ENCODE measurements around the gene HLA-F. TPM values are rescaled to one million over a fixed set of nuclear protein-coding genes. Genes with fewer than 3 reads are reported as not detected.

The HLA-F gene
- total RNA-seq, 1 donor, result 30.4 TPM

- DNase-seq (ENCODE audit: insufficient read length, low spot score, missing footprints), result no peak
- H4K20me1 ChIP-seq (ENCODE audit: insufficient read depth, low read length), result peaks cover 6% of the 10 kb centered on the region
- H3K9me3 ChIP-seq (ENCODE audit: low read depth, low read length), result no peaks in the 10 kb centered on the region
- no peak overlapping the region for H2AFZ ChIP-seq (ENCODE audit: low read length)
- no peak overlapping the region for H3K4me2 ChIP-seq (ENCODE audit: insufficient read depth, low read length)
- no peaks in the 10 kb centered on the region for H3K79me2 ChIP-seq (ENCODE audit: insufficient read depth, low read length)
- no peaks in the 10 kb centered on the region for H3K4me1 ChIP-seq (ENCODE audit: insufficient read depth, low read length)
- no peaks in the 10 kb centered on the region for H3K27me3 ChIP-seq (ENCODE audit: insufficient read depth, low read length)
- H3K27ac ChIP-seq (ENCODE audit: low read depth, low read length), result no peak overlapping the region
- H3K4me3 ChIP-seq (ENCODE audit: insufficient read depth, low read length), result no peak overlapping the region
- TF ChIP-seq CTCF (IDR thresholded peaks at IDR 0.05; ENCODE audit: extremely low read depth, low read depth, low read length), result no peak
- H3K36me3 ChIP-seq (ENCODE audit: insufficient read depth, low read length), result no peaks in the 10 kb centered on the region
Observed at GRCh38 chr6:29724937-29725869, 2.0 kb downstream of the HLA-F start.

GRCh38 chr6:29726001-29726400 is 2.8 kb downstream of the HLA-F start:
- Histone ChIP-seq H3K9me3 (ENCODE audit: low read depth, low read length) (no peaks in the 10 kb centered on the region), H2AFZ (ENCODE audit: low read length) (no peak overlapping the region), H3K4me2 (ENCODE audit: insufficient read depth, low read length) (no peak overlapping the region), H3K27me3 (ENCODE audit: insufficient read depth, low read length) (no peaks in the 10 kb centered on the region), H4K20me1 (ENCODE audit: insufficient read depth, low read length) (peaks cover 6% of the 10 kb centered on the region), H3K27ac (ENCODE audit: low read depth, low read length) (no peak overlapping the region), H3K4me1 (ENCODE audit: insufficient read depth, low read length) (no peaks in the 10 kb centered on the region), H3K4me3 (ENCODE audit: insufficient read depth, low read length) (no peak overlapping the region), H3K79me2 (ENCODE audit: insufficient read depth, low read length) (no peaks in the 10 kb centered on the region), H3K36me3 (ENCODE audit: insufficient read depth, low read length) (no peaks in the 10 kb centered on the region)
- DNase-seq (ENCODE audit: insufficient read length, low spot score, missing footprints), result no peak
- TF ChIP-seq CTCF (IDR thresholded peaks at IDR 0.05; ENCODE audit: extremely low read depth, low read depth, low read length), result no peak

- Histone ChIP-seq H3K27ac (ENCODE audit: low read depth, low read length) (no peak overlapping the region), H4K20me1 (ENCODE audit: insufficient read depth, low read length) (peaks cover 6% of the 10 kb centered on the region), H2AFZ (ENCODE audit: low read length) (no peak overlapping the region), H3K4me1 (ENCODE audit: insufficient read depth, low read length) (no peaks in the 10 kb centered on the region), H3K79me2 (ENCODE audit: insufficient read depth, low read length) (no peaks in the 10 kb centered on the region), H3K4me2 (ENCODE audit: insufficient read depth, low read length) (no peak overlapping the region), H3K27me3 (ENCODE audit: insufficient read depth, low read length) (no peaks in the 10 kb centered on the region), H3K9me3 (ENCODE audit: low read depth, low read length) (no peaks in the 10 kb centered on the region), H3K36me3 (ENCODE audit: insufficient read depth, low read length) (no peaks in the 10 kb centered on the region), H3K4me3 (ENCODE audit: insufficient read depth, low read length) (no peak overlapping the region)
- no peak for DNase-seq (ENCODE audit: insufficient read length, low spot score, missing footprints)
- TF ChIP-seq CTCF (IDR thresholded peaks at IDR 0.05; ENCODE audit: extremely low read depth, low read depth, low read length), result no peak
Observed at GRCh38 chr6:29726571-29727194, 3.4 kb downstream of the HLA-F start.

- H3K4me3 ChIP-seq (ENCODE audit: insufficient read depth, low read length), result no peak overlapping the region
- no peak for DNase-seq (ENCODE audit: insufficient read length, low spot score, missing footprints)
- no peaks in the 10 kb centered on the region for H3K36me3 ChIP-seq (ENCODE audit: insufficient read depth, low read length)
- H3K4me1 ChIP-seq (ENCODE audit: insufficient read depth, low read length), result no peaks in the 10 kb centered on the region
- no peak overlapping the region for H3K27ac ChIP-seq (ENCODE audit: low read depth, low read length)
- no peaks in the 10 kb centered on the region for H3K9me3 ChIP-seq (ENCODE audit: low read depth, low read length)
- no peak for TF ChIP-seq CTCF (IDR thresholded peaks at IDR 0.05; ENCODE audit: extremely low read depth, low read depth, low read length)
- H3K27me3 ChIP-seq (ENCODE audit: insufficient read depth, low read length), result no peaks in the 10 kb centered on the region
- H2AFZ ChIP-seq (ENCODE audit: low read length), result no peak overlapping the region
- no peaks in the 10 kb centered on the region for H3K79me2 ChIP-seq (ENCODE audit: insufficient read depth, low read length)
- H4K20me1 ChIP-seq (ENCODE audit: insufficient read depth, low read length), result peaks cover 6% of the 10 kb centered on the region
- H3K4me2 ChIP-seq (ENCODE audit: insufficient read depth, low read length), result no peak overlapping the region
Observed at GRCh38 chr6:29727637-29728036, 4.4 kb downstream of the HLA-F start.

All from osteoblast (primary cell).